ENCODE measurements around the gene MRPL36.

DNA sequence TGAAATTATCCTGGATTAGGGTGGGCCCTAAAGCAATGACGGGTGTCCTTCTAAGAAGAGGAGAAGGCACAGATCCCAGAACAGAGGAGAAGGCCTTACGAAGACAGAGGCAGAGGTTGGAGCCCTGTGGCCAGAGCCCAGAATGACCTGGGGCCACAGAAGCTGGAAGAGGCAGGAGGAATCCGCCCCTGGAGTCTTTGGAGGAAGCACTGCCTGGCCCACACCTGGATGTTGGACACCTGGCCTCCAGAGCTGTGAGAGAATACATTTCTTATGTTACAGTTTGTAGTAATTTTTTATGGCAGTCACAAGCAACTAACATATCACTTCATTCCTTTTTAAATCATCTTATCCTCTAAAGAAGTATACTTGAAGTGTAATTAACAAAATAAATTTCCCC is 8.5 kb downstream of the MRPL36 start:
- no peak for TF ChIP-seq EP300 (IDR thresholded peaks at IDR 0.05)
- TF ChIP-seq, protein P1, sequence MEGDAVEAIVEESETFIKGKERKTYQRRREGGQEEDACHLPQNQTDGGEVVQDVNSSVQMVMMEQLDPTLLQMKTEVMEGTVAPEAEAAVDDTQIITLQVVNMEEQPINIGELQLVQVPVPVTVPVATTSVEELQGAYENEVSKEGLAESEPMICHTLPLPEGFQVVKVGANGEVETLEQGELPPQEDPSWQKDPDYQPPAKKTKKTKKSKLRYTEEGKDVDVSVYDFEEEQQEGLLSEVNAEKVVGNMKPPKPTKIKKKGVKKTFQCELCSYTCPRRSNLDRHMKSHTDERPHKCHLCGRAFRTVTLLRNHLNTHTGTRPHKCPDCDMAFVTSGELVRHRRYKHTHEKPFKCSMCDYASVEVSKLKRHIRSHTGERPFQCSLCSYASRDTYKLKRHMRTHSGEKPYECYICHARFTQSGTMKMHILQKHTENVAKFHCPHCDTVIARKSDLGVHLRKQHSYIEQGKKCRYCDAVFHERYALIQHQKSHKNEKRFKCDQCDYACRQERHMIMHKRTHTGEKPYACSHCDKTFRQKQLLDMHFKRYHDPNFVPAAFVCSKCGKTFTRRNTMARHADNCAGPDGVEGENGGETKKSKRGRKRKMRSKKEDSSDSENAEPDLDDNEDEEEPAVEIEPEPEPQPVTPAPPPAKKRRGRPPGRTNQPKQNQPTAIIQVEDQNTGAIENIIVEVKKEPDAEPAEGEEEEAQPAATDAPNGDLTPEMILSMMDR (IDR thresholded peaks at IDR 0.05) = no peak
- TF ChIP-seq POLR2A (IDR thresholded peaks at IDR 0.05) = no peak

Data from ovary (tissue), 3 donors.